OCI-LY1 (cell line): ENCODE data around the gene TEX53.
A peak's percentile ranks its signal among the peaks of the same experiment; 100 is the strongest.

ENCODE experiments used
- H2AFZ ChIP-seq: fragments of 200-600 bp; sonication (generic), shearing (Covaris generic); 2 replicates; pipeline ENCODE4 v1.6.0; 2014; ENCODE audit warnings: antibody characterized with exemption, mild to moderate bottlenecking, low read length
- H3F3A ChIP-seq: fragments of 200-600 bp; sonication (generic), shearing (Covaris generic); 2 replicates; pipeline ENCODE4 v1.6.0; 2014; ENCODE audit warnings: mild to moderate bottlenecking, antibody characterized with exemption, low read length, moderate library complexity; ENCODE audit not compliant: insufficient read depth
- H3K27ac ChIP-seq: fragments of 200-600 bp; sonication (generic); 2 replicates; pipeline ENCODE4 v1.5.1; 2014; ENCODE audit warnings: low read length, mixed run types, mild to moderate bottlenecking, low read depth; ENCODE audit not compliant: poor library complexity, severe bottlenecking
- H3K27me3 ChIP-seq: fragments of 200-600 bp; sonication (generic); 2 replicates; pipeline ENCODE4 v1.6.0; 2014; ENCODE audit warnings: antibody characterized with exemption, mild to moderate bottlenecking, low read length, moderate library complexity; ENCODE audit not compliant: insufficient read depth
- H3K36me3 ChIP-seq: fragments of 200-600 bp; sonication (generic); 2 replicates; pipeline ENCODE4 v1.6.1; 2014; ENCODE audit warnings: mild to moderate bottlenecking, antibody characterized with exemption, low read length, moderate library complexity, mixed read lengths; ENCODE audit not compliant: insufficient read depth
- H3K4me1 ChIP-seq: fragments of 200-600 bp; sonication (generic); 2 replicates; pipeline ENCODE4 v1.5.1; 2014; ENCODE audit warnings: mild to moderate bottlenecking, low read length, moderate library complexity; ENCODE audit not compliant: insufficient read depth, severe bottlenecking
- H3K4me2 ChIP-seq: fragments of 200-600 bp; sonication (generic), shearing (Covaris generic); 2 replicates; pipeline ENCODE4 v1.6.1; 2014; ENCODE audit warnings: low read length
- H3K4me3 ChIP-seq: fragments of 200-600 bp; sonication (generic); 2 replicates; pipeline ENCODE4 v1.5.1; 2014; ENCODE audit warnings: low read length, low read depth, mild to moderate bottlenecking, mixed read lengths; ENCODE audit not compliant: poor library complexity, severe bottlenecking
- H3K79me2 ChIP-seq: fragments of 200-600 bp; shearing (Covaris generic); 2 replicates; pipeline ENCODE4 v1.6.1; 2016; ENCODE audit warnings: mixed run types, low read length, mixed read lengths; ENCODE audit not compliant: insufficient read depth
- H3K9ac ChIP-seq: fragments of 200-600 bp; sonication (generic), shearing (Covaris generic); 2 replicates; pipeline ENCODE4 v1.6.1; 2014; ENCODE audit warnings: mild to moderate bottlenecking, low read length, mixed read lengths
- H3K9me2 ChIP-seq: fragments of 200-600 bp; sonication (generic), shearing (Covaris generic); 2 replicates; pipeline ENCODE4 v1.6.1; 2014; ENCODE audit warnings: low read depth, mild to moderate bottlenecking, low read length, mixed read lengths
- H3K9me3 ChIP-seq: fragments of 200-600 bp; shearing (Covaris generic); 2 replicates; pipeline ENCODE4 v1.6.1; 2014; ENCODE audit warnings: low read length, mixed read lengths
- H4K20me1 ChIP-seq: fragments of 200-600 bp; sonication (generic), shearing (Covaris generic); 2 replicates; pipeline ENCODE4 v1.6.0; 2016; ENCODE audit warnings: mild to moderate bottlenecking, low read length; ENCODE audit not compliant: insufficient read depth
- CTCF ChIP-seq: fragments of 200-600 bp; sonication (generic), shearing (Covaris generic); IDR thresholded peaks from 2 replicates; pipeline ENCODE4 v1.5.1; 2017; ENCODE audit warnings: mild to moderate bottlenecking, antibody characterized with exemption, low read length, moderate library complexity, mixed read lengths
- EZH2 ChIP-seq: fragments of 200-600 bp; sonication (generic), shearing (Covaris generic); IDR thresholded peaks from 2 replicates; pipeline ENCODE4 v1.8.0; 2017; ENCODE audit warnings: borderline replicate concordance, mixed run types, mild to moderate bottlenecking, antibody characterized with exemption, low read length, moderate library complexity, mixed read lengths

TEX53 gene

GRCh38 chr9:114613919-114614318, 43.7 kb downstream of the TEX53 start:
- Histone ChIP-seq H3K36me3 (peaks cover 24% of the 10 kb centered on the region), H3K4me2 (peak overlapping the region; percentile 89), H3K4me1 (peaks cover 82% of the 10 kb centered on the region), H4K20me1 (no peaks in the 10 kb centered on the region), H3K4me3 (peak overlapping the region; percentile 99), H3K9me3 (no peaks in the 10 kb centered on the region), H2AFZ (no peak overlapping the region), H3K27me3 (no peaks in the 10 kb centered on the region), H3K27ac (peak overlapping the region; percentile 96), H3K79me2 (peaks cover 55% of the 10 kb centered on the region), H3K9ac (peak overlapping the region; percentile 99), H3K9me2 (no peaks in the 10 kb centered on the region), H3F3A (peaks cover 3% of the 10 kb centered on the region; the same call in 1 of the 2 replicates)
- no peak for TF ChIP-seq EZH2

DNA sequence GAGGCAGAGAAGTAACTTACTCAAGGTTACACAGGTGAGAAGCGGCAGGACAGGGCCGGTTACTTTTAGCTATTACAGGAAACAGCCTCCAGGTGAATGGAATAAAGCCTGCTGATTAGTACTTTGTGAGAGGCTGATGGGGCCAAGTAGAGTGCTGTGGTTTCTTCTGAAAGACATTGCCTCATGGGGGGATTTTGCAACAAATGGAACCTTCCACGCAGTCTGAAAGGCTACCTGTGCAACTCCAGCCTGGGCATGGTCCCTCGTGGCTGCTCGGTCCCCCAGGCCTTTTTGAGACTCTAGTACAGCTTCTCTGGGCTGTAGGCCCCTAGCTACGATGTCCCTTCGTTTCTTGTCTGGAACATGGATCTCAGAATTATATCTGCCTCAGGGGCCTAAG, 44.5 kb downstream of the TEX53 start:
- no peaks in the 10 kb centered on the region for H3K27me3 ChIP-seq
- no peaks in the 10 kb centered on the region for H3K9me3 ChIP-seq
- H3K27ac ChIP-seq, result peak overlapping the region; percentile 96
- H3K9me2 ChIP-seq, result no peaks in the 10 kb centered on the region
- H3K9ac ChIP-seq, result peak overlapping the region; percentile 99
- H3K36me3 ChIP-seq, result peaks cover 23% of the 10 kb centered on the region
- H3K4me2 ChIP-seq, result peak overlapping the region; percentile 89
- no peaks in the 10 kb centered on the region for H4K20me1 ChIP-seq
- peak overlapping the region; percentile 99 for H3K4me3 ChIP-seq
- peaks cover 3% of the 10 kb centered on the region; the same call in 1 of the 2 replicates for H3F3A ChIP-seq
- H2AFZ ChIP-seq, result no peak overlapping the region
- H3K79me2 ChIP-seq, result peaks cover 46% of the 10 kb centered on the region
- H3K4me1 ChIP-seq, result peaks cover 82% of the 10 kb centered on the region
- TF ChIP-seq CTCF, result no peak
- TF ChIP-seq EZH2, result no peak

DNA sequence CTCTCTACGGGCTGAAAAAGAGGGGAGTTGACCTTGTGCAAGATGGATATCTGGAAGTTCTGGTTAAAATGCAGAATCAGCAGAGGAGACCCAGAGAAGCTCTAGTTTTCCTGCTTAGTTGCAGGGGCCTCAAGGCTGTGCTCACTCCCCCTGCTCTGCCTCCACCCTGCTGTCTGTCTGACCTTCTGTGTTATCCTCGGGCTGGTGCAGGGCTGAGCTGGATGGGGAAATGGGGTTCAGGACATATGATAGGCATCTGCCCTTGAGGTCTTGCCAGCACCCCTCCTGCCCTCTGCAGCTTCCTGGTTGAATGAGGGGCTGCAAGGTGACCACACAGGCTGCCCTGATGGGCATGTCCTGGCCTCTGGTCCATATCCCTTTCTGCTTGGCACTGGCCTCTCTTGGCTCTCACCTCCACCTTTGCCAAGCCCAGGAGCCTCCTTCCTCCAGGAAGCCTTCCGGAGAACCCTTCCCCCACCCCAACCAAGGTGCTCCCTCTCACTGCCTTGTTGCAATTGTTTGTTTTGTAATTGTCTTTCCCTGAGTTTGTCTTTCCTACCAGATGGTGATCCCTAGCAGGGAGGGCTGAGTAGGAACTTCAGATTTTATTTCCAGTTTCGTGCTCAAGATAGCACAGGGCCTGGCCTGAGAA, 45.2 kb downstream of the TEX53 start:
- peaks cover 82% of the 10 kb centered on the region for H3K4me1 ChIP-seq
- H3K79me2 ChIP-seq, result peaks cover 45% of the 10 kb centered on the region
- H3K9me2 ChIP-seq, result no peaks in the 10 kb centered on the region
- TF ChIP-seq CTCF, result no peak
- TF ChIP-seq EZH2, result no peak
- peak overlapping the region; percentile 96 for H3K27ac ChIP-seq
- peak overlapping the region; percentile 99 for H3K9ac ChIP-seq
- H2AFZ ChIP-seq, result no peak overlapping the region
- no peaks in the 10 kb centered on the region for H3K9me3 ChIP-seq
- H3F3A ChIP-seq, result peaks cover 3% of the 10 kb centered on the region; the same call in 1 of the 2 replicates
- peak overlapping the region; percentile 89 for H3K4me2 ChIP-seq
- H3K27me3 ChIP-seq, result no peaks in the 10 kb centered on the region
- H4K20me1 ChIP-seq, result no peaks in the 10 kb centered on the region
- H3K36me3 ChIP-seq, result peaks cover 18% of the 10 kb centered on the region; the same call in 1 of the 2 replicates
- H3K4me3 ChIP-seq, result peak overlapping the region; percentile 99
